ENCODE measurements around the gene IL18RAP. TPM values are rescaled to one million over a fixed set of nuclear protein-coding genes. Genes with fewer than 3 reads are reported as not detected.

The IL18RAP gene
- total and polyA plus RNA-seq, 2 experiments from 2014 or later = not detected

DNA sequence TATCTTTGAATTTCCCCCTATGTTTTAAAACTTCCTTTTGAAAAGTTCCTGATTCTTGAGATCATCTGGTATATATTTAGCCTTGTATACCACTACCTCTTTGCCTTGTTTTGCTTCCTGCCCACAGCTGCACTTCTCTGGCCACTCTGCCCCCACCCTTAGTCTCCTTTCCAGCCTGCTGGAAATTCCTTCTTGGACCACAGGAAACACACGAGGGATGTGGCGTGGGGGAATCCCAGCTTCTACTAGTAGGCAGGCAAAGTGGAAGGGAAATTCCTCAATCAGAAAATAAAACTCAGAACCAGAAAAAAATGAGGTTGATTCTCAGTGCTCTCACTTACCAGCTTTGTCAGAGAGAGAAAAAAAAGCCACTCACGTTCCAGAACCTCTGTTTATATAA lies 13.4 kb downstream of the IL18RAP start:
- 0 out of 2 replicates have a peak, but pooled peaks cover 8% of the 10 kb centered on the region for H3K9me2 ChIP-seq (ENCODE audit: insufficient read depth)
- H4K20me1 ChIP-seq (replicated peaks; ENCODE audit: insufficient read depth) = no peaks in the 10 kb centered on the region
- no peaks in the 10 kb centered on the region for H3K36me3 Mint-ChIP-seq (ENCODE audit: low read depth)
- H3K27me3 ChIP-seq (ENCODE audit: insufficient read depth) = no peaks in the 10 kb centered on the region
- no peak overlapping the region for H3K4me3 Mint-ChIP-seq
- DNase-seq (ENCODE audit: low spot score) (no peak), ATAC-seq (no peak)
- H2AFZ ChIP-seq = no peak overlapping the region
- H3F3A ChIP-seq (replicated peaks; ENCODE audit: low read depth) = no peaks in the 10 kb centered on the region
- peaks cover 2% of the 10 kb centered on the region for H3K27me3 Mint-ChIP-seq (ENCODE audit: insufficient read depth, low read depth, poor library complexity)
- no peak overlapping the region for H3K4me3 ChIP-seq
- no peaks in the 10 kb centered on the region for H3K4me1 Mint-ChIP-seq
- H3K36me3 ChIP-seq (ENCODE audit: insufficient read depth) = no peaks in the 10 kb centered on the region
- no peaks in the 10 kb centered on the region for H3K4me1 ChIP-seq (ENCODE audit: insufficient read depth)
- no peak overlapping the region for H3K4me2 ChIP-seq
- no peaks in the 10 kb centered on the region for H3K79me2 ChIP-seq (replicated peaks; ENCODE audit: insufficient read depth)
- no peaks in the 10 kb centered on the region for H3K9me3 Mint-ChIP-seq
- TF ChIP-seq JUNB (IDR thresholded peaks at IDR 0.05; ENCODE audit: unreplicated experiment) (no peak), REST (IDR thresholded peaks at IDR 0.05; ENCODE audit: unreplicated experiment) (no peak), POLR2AphosphoS5 (IDR thresholded peaks at IDR 0.05; ENCODE audit: low read depth) (no peak), NANOG (IDR thresholded peaks at IDR 0.05; ENCODE audit: borderline replicate concordance) (no peak), EZH2phosphoT487 (IDR thresholded peaks at IDR 0.05; ENCODE audit: unreplicated experiment) (no peak), CTCF (conservative IDR thresholded peaks at IDR 0.05; ENCODE audit: low read depth in 2 of 2) (no peak), ZNF331 (CRISPR knock-in tag; IDR thresholded peaks at IDR 0.05; ENCODE audit: low read depth) (no peak), ETS1 (IDR thresholded peaks at IDR 0.05) (no peak), ZNF114 (CRISPR knock-in tag; IDR thresholded peaks at IDR 0.05) (no peak), STAT1 (IDR thresholded peaks at IDR 0.05; ENCODE audit: unreplicated experiment) (no peak), EZH2 (IDR thresholded peaks at IDR 0.05; ENCODE audit: low read depth, unreplicated experiment) (no peak), CREB1 (CRISPR knock-in tag; IDR thresholded peaks at IDR 0.05; ENCODE audit: low read depth) (no peak)
- TF ChIP-seq, protein P1, sequence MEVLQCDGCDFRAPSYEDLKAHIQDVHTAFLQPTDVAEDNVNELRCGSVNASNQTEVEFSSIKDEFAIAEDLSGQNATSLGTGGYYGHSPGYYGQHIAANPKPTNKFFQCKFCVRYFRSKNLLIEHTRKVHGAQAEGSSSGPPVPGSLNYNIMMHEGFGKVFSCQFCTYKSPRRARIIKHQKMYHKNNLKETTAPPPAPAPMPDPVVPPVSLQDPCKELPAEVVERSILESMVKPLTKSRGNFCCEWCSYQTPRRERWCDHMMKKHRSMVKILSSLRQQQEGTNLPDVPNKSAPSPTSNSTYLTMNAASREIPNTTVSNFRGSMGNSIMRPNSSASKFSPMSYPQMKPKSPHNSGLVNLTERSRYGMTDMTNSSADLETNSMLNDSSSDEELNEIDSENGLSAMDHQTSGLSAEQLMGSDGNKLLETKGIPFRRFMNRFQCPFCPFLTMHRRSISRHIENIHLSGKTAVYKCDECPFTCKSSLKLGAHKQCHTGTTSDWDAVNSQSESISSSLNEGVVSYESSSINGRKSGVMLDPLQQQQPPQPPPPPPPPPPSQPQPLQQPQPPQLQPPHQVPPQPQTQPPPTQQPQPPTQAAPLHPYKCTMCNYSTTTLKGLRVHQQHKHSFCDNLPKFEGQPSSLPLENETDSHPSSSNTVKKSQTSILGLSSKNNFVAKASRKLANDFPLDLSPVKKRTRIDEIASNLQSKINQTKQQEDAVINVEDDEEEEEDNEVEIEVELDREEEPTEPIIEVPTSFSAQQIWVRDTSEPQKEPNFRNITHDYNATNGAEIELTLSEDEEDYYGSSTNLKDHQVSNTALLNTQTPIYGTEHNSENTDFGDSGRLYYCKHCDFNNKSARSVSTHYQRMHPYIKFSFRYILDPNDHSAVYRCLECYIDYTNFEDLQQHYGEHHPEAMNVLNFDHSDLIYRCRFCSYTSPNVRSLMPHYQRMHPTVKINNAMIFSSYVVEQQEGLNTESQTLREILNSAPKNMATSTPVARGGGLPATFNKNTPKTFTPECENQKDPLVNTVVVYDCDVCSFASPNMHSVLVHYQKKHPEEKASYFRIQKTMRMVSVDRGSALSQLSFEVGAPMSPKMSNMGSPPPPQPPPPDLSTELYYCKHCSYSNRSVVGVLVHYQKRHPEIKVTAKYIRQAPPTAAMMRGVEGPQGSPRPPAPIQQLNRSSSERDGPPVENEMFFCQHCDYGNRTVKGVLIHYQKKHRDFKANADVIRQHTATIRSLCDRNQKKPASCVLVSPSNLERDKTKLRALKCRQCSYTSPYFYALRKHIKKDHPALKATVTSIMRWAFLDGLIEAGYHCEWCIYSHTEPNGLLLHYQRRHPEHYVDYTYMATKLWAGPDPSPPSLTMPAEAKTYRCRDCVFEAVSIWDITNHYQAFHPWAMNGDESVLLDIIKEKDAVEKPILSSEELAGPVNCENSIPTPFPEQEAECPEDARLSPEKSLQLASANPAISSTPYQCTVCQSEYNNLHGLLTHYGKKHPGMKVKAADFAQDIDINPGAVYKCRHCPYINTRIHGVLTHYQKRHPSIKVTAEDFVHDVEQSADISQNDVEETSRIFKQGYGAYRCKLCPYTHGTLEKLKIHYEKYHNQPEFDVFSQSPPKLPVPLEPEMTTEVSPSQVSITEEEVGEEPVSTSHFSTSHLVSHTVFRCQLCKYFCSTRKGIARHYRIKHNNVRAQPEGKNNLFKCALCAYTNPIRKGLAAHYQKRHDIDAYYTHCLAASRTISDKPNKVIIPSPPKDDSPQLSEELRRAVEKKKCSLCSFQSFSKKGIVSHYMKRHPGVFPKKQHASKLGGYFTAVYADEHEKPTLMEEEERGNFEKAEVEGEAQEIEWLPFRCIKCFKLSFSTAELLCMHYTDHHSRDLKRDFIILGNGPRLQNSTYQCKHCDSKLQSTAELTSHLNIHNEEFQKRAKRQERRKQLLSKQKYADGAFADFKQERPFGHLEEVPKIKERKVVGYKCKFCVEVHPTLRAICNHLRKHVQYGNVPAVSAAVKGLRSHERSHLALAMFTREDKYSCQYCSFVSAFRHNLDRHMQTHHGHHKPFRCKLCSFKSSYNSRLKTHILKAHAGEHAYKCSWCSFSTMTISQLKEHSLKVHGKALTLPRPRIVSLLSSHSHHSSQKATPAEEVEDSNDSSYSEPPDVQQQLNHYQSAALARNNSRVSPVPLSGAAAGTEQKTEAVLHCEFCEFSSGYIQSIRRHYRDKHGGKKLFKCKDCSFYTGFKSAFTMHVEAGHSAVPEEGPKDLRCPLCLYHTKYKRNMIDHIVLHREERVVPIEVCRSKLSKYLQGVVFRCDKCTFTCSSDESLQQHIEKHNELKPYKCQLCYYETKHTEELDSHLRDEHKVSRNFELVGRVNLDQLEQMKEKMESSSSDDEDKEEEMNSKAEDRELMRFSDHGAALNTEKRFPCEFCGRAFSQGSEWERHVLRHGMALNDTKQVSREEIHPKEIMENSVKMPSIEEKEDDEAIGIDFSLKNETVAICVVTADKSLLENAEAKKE (CRISPR knock-in tag; IDR thresholded peaks at IDR 0.05) = no peak
- H3K27ac Mint-ChIP-seq = no peak overlapping the region
- no peak overlapping the region for H3K27ac ChIP-seq (ENCODE audit: low read depth)

Data from GM23338 (cell line).